Measurements from ENCODE around the gene ATG2A.

GRCh38 chr11:64919627-64920026, 2.6 kb upstream of the ATG2A start:
- TF ChIP-seq KDM1A (IDR thresholded peaks at IDR 0.05; ENCODE audit: borderline replicate concordance), result no peak
- TF ChIP-seq, protein P1, sequence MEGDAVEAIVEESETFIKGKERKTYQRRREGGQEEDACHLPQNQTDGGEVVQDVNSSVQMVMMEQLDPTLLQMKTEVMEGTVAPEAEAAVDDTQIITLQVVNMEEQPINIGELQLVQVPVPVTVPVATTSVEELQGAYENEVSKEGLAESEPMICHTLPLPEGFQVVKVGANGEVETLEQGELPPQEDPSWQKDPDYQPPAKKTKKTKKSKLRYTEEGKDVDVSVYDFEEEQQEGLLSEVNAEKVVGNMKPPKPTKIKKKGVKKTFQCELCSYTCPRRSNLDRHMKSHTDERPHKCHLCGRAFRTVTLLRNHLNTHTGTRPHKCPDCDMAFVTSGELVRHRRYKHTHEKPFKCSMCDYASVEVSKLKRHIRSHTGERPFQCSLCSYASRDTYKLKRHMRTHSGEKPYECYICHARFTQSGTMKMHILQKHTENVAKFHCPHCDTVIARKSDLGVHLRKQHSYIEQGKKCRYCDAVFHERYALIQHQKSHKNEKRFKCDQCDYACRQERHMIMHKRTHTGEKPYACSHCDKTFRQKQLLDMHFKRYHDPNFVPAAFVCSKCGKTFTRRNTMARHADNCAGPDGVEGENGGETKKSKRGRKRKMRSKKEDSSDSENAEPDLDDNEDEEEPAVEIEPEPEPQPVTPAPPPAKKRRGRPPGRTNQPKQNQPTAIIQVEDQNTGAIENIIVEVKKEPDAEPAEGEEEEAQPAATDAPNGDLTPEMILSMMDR (IDR thresholded peaks at IDR 0.05 in 2 of 3, conservative IDR thresholded peaks at IDR 0.05 in 1 of 3; ENCODE audit: control insufficient read depth in 2 of 3, extremely low read depth in 1 of 3, insufficient read depth in 1 of 3, low read depth in 3 of 3, low read length in 3 of 3), result no peak
- TF ChIP-seq EP300 (IDR thresholded peaks at IDR 0.05; ENCODE audit: borderline replicate concordance in 1 of 2, control insufficient read depth in 1 of 2, low read depth in 2 of 2, low read length in 2 of 2), result no peak
- no peak for TF ChIP-seq NR2C1 (IDR thresholded peaks at IDR 0.05)
- TF ChIP-seq HDAC2 (IDR thresholded peaks at IDR 0.05), result no peak
